Heart left ventricle (tissue), 13 donors: ENCODE measurements around the gene FAM53A.

Experiments
- CTCF ChIP-seq, 12 donors: fragments of 200-600 bp; sonication (generic) in 4 of 12; IDR thresholded peaks; one replicate each; pipeline versions ENCODE4 v1.5.0 to v1.8.0; 2018 to 2022; ENCODE audit warnings: antibody characterized with exemption in 12 of 12, mild to moderate bottlenecking in 5 of 12
- POLR2A ChIP-seq, 2 donors: fragments of 450-650 bp; IDR thresholded peaks; one replicate each; pipeline ENCODE4 v1.6.1; 2017; ENCODE audit warnings: antibody characterized with exemption in 2 of 2, mild to moderate bottlenecking in 2 of 2, moderate library complexity in 2 of 2
- donor health status: ischemic (EF 13 %, LVEDD 7.1; RV severe dilation, severe dysfunction).
- donor health status: DM: no; HTN: yes; CAD: no.
- donor health status: DM: no; HTN: no; CAD: no.
- donor health status: ischemic (EF 25% LVEDD 6.9; RV normal size, moderate dysfunction).
- donor health status: ischemic (EF 25% LVEDD 5.7; RV mildly dilated, moderate dysfunction).
- donor health status: ischemic (EF 35%, LVEDD 5.7; RV mildly dilated, moderate dysfunction).
- donor health status: nonischemic (EF 11% LVEDD 7.7; RV severe dilation, severe dysfunction).
- donor health status: DM: yes; HTN: yes; CAD: no.
- donor health status: PGD.
- donor health status: ischemic (EF 29% LVEDD 5.4; RV normal size, mild dysfunction).
- donor health status: nonischemic (EF 23%, LVEDD 6.1; RV moderate dilation, normal function).

DNA sequence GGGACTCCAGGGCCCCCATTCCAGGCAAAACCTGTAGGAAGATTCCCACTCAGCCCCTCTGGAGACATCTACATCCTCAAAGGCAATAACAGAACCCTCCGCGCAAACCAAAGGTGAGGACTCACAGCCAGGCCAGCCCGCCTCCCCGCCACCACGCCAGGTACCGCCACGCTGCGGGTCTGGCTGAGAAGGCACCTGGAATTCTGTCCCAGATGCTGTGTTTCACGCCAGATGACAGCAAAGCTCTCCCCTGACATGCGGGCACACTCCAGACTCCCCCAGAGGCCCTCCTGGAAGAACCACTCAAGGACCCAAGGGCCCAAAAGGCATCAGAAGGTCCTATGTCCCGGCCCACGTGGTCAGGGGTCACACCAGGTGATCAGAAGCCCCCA, 59.6 kb downstream of the FAM53A start:
- TF ChIP-seq CTCF (IDR thresholded peaks at IDR 0.05) (no peak), POLR2A (IDR thresholded peaks at IDR 0.05) (no peak)
